Measurements from ENCODE around the gene TTLL6. TPM values are rescaled to one million over a fixed set of nuclear protein-coding genes. Genes with fewer than 3 reads are reported as not detected.
A peak's percentile ranks its signal among the peaks of the same experiment; 100 is the strongest.

Gene TTLL6
- total and polyA plus RNA-seq, 2 experiments from 2014 or later, result not detected

DNA sequence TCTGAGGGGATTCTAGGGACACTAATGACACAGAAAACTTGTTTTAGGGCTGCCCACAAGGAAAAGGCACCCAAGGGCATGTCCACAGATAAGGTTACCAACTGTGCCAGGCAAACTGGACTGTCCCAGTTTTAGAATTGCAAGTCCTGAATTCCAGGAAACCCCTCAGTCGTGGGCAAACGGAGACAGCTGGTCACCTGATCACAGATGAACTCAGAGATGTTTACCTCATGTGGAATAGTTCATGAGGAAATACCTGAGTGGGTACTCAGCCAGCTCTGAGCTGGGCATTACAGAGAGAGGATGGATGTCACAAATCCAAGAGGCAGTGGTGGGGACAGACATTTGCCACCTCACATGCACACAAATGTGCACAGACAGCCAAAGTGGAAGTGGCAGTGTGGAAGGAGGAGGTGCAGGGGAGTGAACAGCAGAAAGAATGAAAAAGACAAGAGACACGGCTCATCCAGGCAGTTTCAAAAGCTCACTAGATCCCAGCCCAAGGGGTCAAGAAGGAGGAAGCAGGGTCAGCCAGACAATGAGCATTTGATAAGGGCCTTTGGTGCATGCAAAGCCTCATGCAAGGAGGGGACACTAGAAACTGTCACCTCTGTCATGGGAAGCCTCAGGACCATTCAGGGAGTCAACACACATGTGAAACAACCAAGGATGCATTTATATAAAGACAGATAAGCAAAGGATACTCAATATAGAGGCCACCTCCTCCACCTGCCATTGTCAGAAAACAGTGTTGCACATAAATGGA lies 24.8 kb downstream of the TTLL6 start:
- Histone ChIP-seq H3F3A (ENCODE audit: insufficient read depth) (peaks cover 15% of the 10 kb centered on the region), H3K79me2 (ENCODE audit: insufficient read depth) (no peaks in the 10 kb centered on the region), H3K9ac (no peak overlapping the region), H2AFZ (no peak overlapping the region), H3K36me3 (ENCODE audit: low read depth) (no peaks in the 10 kb centered on the region), H3K4me1 (ENCODE audit: insufficient read depth) (peaks cover 16% of the 10 kb centered on the region), H3K27me3 (replicated peaks; ENCODE audit: insufficient read depth) (peaks cover 22% of the 10 kb centered on the region), H3K27ac (no peak overlapping the region), H3K4me2 (ENCODE audit: unreplicated experiment) (no peak overlapping the region), H4K20me1 (ENCODE audit: insufficient read depth) (no peaks in the 10 kb centered on the region), H3K9me3 (ENCODE audit: low read depth) (no peaks in the 10 kb centered on the region), H3K4me3 (no peak overlapping the region), H3K9me2 (ENCODE audit: insufficient read depth) (no peaks in the 10 kb centered on the region)
- no peak for TF ChIP-seq EZH2phosphoT487 (IDR thresholded peaks at IDR 0.05; ENCODE audit: insufficient read depth, low read depth)
- no peak for TF ChIP-seq EZH2 (IDR thresholded peaks at IDR 0.05; ENCODE audit: insufficient read depth, poor library complexity, severe bottlenecking)
- in situ Hi-C loops (cut with MboI), result no loop called here
- 62% methylated on average over 3 of the region's 3 CpGs for WGBS, 2 experiments (ENCODE audit: low coverage in 1 of 2, low lambda C conversion rate in 2 of 2, missing lambda C conversion rate in 2 of 2)
- DNase-seq, result no peak

DNA sequence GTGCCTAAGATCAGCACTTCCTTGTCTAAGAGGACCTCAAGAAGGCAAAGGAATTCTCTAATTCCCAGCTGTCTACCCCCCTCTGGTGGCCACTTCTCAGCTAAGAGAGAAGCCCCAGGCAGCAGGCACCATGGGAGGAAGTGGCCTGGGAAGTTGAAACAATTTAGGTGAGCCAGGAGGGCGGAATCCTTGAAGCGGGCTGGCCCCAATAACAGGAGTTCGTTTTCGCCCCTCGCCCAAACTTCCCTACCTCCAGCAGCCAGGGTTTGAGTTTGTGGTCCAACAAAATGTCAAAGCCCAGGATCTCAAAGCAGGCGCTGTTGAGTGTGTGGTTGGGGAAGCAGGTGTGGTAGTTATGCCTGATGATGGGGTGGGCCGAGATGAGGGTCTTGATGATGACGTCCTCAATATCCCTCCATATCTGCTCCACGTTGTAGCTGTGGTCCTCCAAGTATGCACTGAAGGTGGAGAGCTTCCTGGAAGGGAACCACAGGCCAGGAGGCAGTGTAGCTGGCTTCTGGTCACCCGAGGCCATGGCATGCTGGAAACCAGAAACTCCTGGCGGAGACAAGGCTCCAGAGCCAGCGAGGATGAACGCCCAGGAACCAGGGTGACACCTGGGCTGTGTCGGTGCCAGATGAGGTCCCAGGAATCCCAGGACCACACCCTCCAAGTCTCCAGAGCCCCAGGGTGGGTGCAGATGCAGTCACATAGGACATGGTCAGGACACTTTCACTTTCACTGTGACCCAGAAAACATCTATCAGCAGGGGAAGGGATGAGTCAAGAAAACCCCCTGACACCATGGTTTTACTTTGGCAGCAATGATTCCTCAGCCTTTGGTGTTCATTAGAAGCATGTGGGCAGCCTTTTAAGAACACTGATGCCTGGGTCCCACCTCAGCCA lies 25.6 kb downstream of the TTLL6 start:
- 33% methylated on average over 14 of the region's 14 CpGs for WGBS, 2 experiments (ENCODE audit: low coverage in 1 of 2, low lambda C conversion rate in 2 of 2, missing lambda C conversion rate in 2 of 2)
- no peaks in the 10 kb centered on the region for H3K36me3 ChIP-seq (ENCODE audit: low read depth)
- no peak for TF ChIP-seq EZH2 (IDR thresholded peaks at IDR 0.05; ENCODE audit: insufficient read depth, poor library complexity, severe bottlenecking)
- TF ChIP-seq EZH2phosphoT487 (IDR thresholded peaks at IDR 0.05; ENCODE audit: insufficient read depth, low read depth), result no peak
- no peak overlapping the region for H3K9ac ChIP-seq
- DNase-seq, result peak; percentile 88
- H3K4me3 ChIP-seq, result no peak overlapping the region
- no peaks in the 10 kb centered on the region for H3K9me2 ChIP-seq (ENCODE audit: insufficient read depth)
- H2AFZ ChIP-seq, result peak overlapping the region; percentile 25; the same call in 1 of the 2 replicates
- in situ Hi-C loops (cut with MboI), result no loop called here
- peaks cover 30% of the 10 kb centered on the region for H3K27me3 ChIP-seq (replicated peaks; ENCODE audit: insufficient read depth)
- peaks cover 16% of the 10 kb centered on the region for H3K4me1 ChIP-seq (ENCODE audit: insufficient read depth)
- no peak overlapping the region for H3K27ac ChIP-seq
- no peaks in the 10 kb centered on the region for H4K20me1 ChIP-seq (ENCODE audit: insufficient read depth)
- H3K79me2 ChIP-seq (ENCODE audit: insufficient read depth), result no peaks in the 10 kb centered on the region
- H3F3A ChIP-seq (ENCODE audit: insufficient read depth), result peaks cover 13% of the 10 kb centered on the region
- no peak overlapping the region for H3K4me2 ChIP-seq (ENCODE audit: unreplicated experiment)
- H3K9me3 ChIP-seq (ENCODE audit: low read depth), result no peaks in the 10 kb centered on the region

DNA sequence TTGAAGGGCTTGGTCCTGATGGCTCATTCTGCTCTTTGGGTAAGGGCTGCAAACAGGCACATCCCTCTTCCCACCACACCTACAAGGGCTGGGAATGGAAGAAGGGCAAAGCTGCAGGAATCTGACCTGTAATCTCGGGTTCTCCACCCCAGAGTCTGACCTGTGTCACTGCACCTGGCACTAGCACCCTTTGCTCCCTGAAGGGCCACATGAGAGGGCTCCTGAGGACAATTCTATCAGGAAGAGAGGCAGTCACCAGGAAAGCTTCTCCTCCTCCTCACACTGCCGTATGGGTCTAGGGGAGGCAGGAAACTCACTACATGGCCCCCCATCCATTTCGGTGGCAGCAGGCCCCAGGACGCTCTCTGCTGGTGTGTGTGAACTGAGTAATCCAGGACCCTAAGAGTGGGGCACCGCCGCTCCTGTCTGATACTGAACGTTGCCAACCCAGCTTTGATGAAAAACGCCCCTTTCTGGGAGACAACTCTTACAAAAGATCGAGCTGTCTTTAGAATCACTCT lies 26.4 kb downstream of the TTLL6 start:
- Histone ChIP-seq H3K27ac (no peak overlapping the region), H3K79me2 (ENCODE audit: insufficient read depth) (no peaks in the 10 kb centered on the region), H3F3A (ENCODE audit: insufficient read depth) (peaks cover 6% of the 10 kb centered on the region), H3K9ac (no peak overlapping the region), H3K9me3 (ENCODE audit: low read depth) (no peaks in the 10 kb centered on the region), H3K9me2 (ENCODE audit: insufficient read depth) (no peaks in the 10 kb centered on the region), H4K20me1 (ENCODE audit: insufficient read depth) (no peaks in the 10 kb centered on the region), H3K4me3 (no peak overlapping the region), H3K4me2 (ENCODE audit: unreplicated experiment) (no peak overlapping the region), H2AFZ (no peak overlapping the region), H3K36me3 (ENCODE audit: low read depth) (no peaks in the 10 kb centered on the region), H3K27me3 (replicated peaks; ENCODE audit: insufficient read depth) (peaks cover 35% of the 10 kb centered on the region), H3K4me1 (ENCODE audit: insufficient read depth) (peaks cover 9% of the 10 kb centered on the region)
- no peak for TF ChIP-seq EZH2phosphoT487 (IDR thresholded peaks at IDR 0.05; ENCODE audit: insufficient read depth, low read depth)
- no peak for TF ChIP-seq EZH2 (IDR thresholded peaks at IDR 0.05; ENCODE audit: insufficient read depth, poor library complexity, severe bottlenecking)
- 27 to 33% methylated on average over 9 of the region's 9 CpGs for WGBS, 2 experiments (ENCODE audit: low coverage in 1 of 2, low lambda C conversion rate in 2 of 2, missing lambda C conversion rate in 2 of 2)
- in situ Hi-C loops (cut with MboI), result no loop called here
- DNase-seq, result no peak

DNA sequence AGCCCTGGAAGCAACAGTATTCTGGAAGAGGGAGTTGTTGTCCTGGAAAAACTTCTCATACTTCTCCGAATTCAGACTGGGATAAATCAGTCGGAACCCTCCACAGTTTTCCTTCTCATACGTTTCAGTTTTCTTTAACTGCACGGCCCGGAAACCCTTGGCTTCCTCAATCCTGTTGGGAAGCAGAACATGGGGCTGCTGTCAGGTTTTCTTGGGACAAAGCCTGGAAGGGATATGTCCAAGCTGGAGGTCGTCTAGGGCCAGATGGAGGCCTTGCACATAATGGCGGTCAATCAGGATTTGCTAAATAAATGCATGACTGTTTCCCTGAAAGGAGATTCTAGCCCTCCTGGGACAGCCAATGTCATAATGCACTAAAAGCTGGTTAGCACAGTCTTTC lies 29.2 kb downstream of the TTLL6 start:
- H4K20me1 ChIP-seq (ENCODE audit: insufficient read depth), result no peaks in the 10 kb centered on the region
- H3K9ac ChIP-seq, result no peak overlapping the region
- H3K9me3 ChIP-seq (ENCODE audit: low read depth), result no peaks in the 10 kb centered on the region
- H3K4me2 ChIP-seq (ENCODE audit: unreplicated experiment), result no peak overlapping the region
- no peaks in the 10 kb centered on the region for H3F3A ChIP-seq (ENCODE audit: insufficient read depth)
- no peak for TF ChIP-seq EZH2 (IDR thresholded peaks at IDR 0.05; ENCODE audit: insufficient read depth, poor library complexity, severe bottlenecking)
- DNase-seq, result no peak
- 65 to 66% methylated on average over 7 of the region's 7 CpGs for WGBS, 2 experiments (ENCODE audit: low coverage in 1 of 2, low lambda C conversion rate in 2 of 2, missing lambda C conversion rate in 2 of 2)
- H2AFZ ChIP-seq, result no peak overlapping the region
- no peaks in the 10 kb centered on the region for H3K36me3 ChIP-seq (ENCODE audit: low read depth)
- no peak overlapping the region for H3K27ac ChIP-seq
- H3K9me2 ChIP-seq (ENCODE audit: insufficient read depth), result no peaks in the 10 kb centered on the region
- H3K4me1 ChIP-seq (ENCODE audit: insufficient read depth), result no peaks in the 10 kb centered on the region
- H3K79me2 ChIP-seq (ENCODE audit: insufficient read depth), result no peaks in the 10 kb centered on the region
- H3K4me3 ChIP-seq, result no peak overlapping the region
- H3K27me3 ChIP-seq (replicated peaks; ENCODE audit: insufficient read depth), result peaks cover 52% of the 10 kb centered on the region
- in situ Hi-C loops (cut with MboI), result no loop called here
